ENCODE results near the gene BSN.
A peak's percentile ranks its signal among the peaks of the same experiment; 100 is the strongest.
"Not testable (repeated sequence)": the region's sequence is repeated elsewhere in the genome, so short reads cannot be mapped to it uniquely, and the experiment has no call there.

BSN gene

GRCh38 chr3:49675912-49676311 is 121.6 kb downstream of the BSN start:
- no peak for DNase-seq

GRCh38 chr3:49680493-49681231 is 126.4 kb downstream of the BSN start:
- no peak for DNase-seq

GRCh38 chr3:49681232-49681522 is 126.9 kb downstream of the BSN start:
- no peak for DNase-seq

- no peak for DNase-seq
Observed at GRCh38 chr3:49681543-49681942, 127.3 kb downstream of the BSN start.

- DNase-seq = no peak
Observed at GRCh38 chr3:49683162-49683561, 128.9 kb downstream of the BSN start.

GRCh38 chr3:49684453-49684852 is 130.2 kb downstream of the BSN start:
- DNase-seq = not testable (repeated sequence)

- not testable (repeated sequence) for DNase-seq
Observed at GRCh38 chr3:49685103-49685502, 130.8 kb downstream of the BSN start.

- DNase-seq = not testable (repeated sequence)
Observed at GRCh38 chr3:49685846-49686245, 131.6 kb downstream of the BSN start.

- peak; percentile 19 for DNase-seq
Observed at GRCh38 chr3:49686346-49686745, 132.1 kb downstream of the BSN start.

- DNase-seq = peak; percentile 57
Observed at GRCh38 chr3:49686769-49687423, 132.6 kb downstream of the BSN start.

- DNase-seq = not testable (repeated sequence)
Observed at GRCh38 chr3:49687424-49687795, 133.1 kb downstream of the BSN start.

- not testable (repeated sequence) for DNase-seq
Observed at GRCh38 chr3:49688338-49689045, 134.2 kb downstream of the BSN start.

- peak; percentile 94 for DNase-seq
Observed at GRCh38 chr3:49689046-49689907, 135.0 kb downstream of the BSN start, which contains the start of the genes MST1 and RNF123. Gene MST1 (minus strand): TSS chr3:49689474. CDS start chr3:49688691, 783 bp downstream. Gene RNF123 (plus strand): TSS chr3:49689557. CDS start chr3:49691166, 1,609 bp downstream.

GRCh38 chr3:49689908-49690624 is 135.8 kb downstream of the BSN start:
- not testable (repeated sequence) for DNase-seq

- not testable (repeated sequence) for DNase-seq
Observed at GRCh38 chr3:49690856-49691255, 136.6 kb downstream of the BSN start.

GRCh38 chr3:49691481-49691880 is 137.2 kb downstream of the BSN start:
- DNase-seq = not testable (repeated sequence)

- not testable (repeated sequence) for DNase-seq
Observed at GRCh38 chr3:49694409-49695070, 140.3 kb downstream of the BSN start.

- DNase-seq = not testable (repeated sequence)
Observed at GRCh38 chr3:49695350-49696015, 141.2 kb downstream of the BSN start.

- DNase-seq = no peak
Observed at GRCh38 chr3:49699281-49699979, 145.2 kb downstream of the BSN start.

- DNase-seq = no peak
Observed at GRCh38 chr3:49700014-49700413, 145.7 kb downstream of the BSN start.
